ENCODE measurements around the gene RIOK3.
"Not testable (repeated sequence)": the region's sequence is repeated elsewhere in the genome, so short reads cannot be mapped to it uniquely, and the experiment has no call there.

Gene RIOK3

GRCh38 chr18:23479829-23480505 lies 26.9 kb downstream of the RIOK3 start:
- Histone ChIP-seq H3K36me3 (ENCODE audit: insufficient read depth, low read length) (peaks cover 55% of the 10 kb centered on the region), H3K27me3 (ENCODE audit: control insufficient read depth in 1 of 2, insufficient read depth in 2 of 2, low read length in 2 of 2) (no peaks in the 10 kb centered on the region), H3K27ac (ENCODE audit: low read depth, low read length) (no peak overlapping the region), H3K9me3 (ENCODE audit: low read length) (no peaks in the 10 kb centered on the region), H3K4me1 (ENCODE audit: insufficient read depth, low read length) (no peaks in the 10 kb centered on the region), H3K4me3 (ENCODE audit: low read depth in 1 of 2, low read length in 2 of 2) (no peak overlapping the region), H3K9ac (ENCODE audit: low read length) (no peak overlapping the region)

- no peak overlapping the region for H3K27ac ChIP-seq (ENCODE audit: low read depth, low read length)
- H3K9ac ChIP-seq (ENCODE audit: low read length) = no peak overlapping the region
- H3K4me3 ChIP-seq (ENCODE audit: low read depth in 1 of 2, low read length in 2 of 2) = no peak overlapping the region
These were observed 31.6 kb downstream of the RIOK3 start for GRCh38 chr18:23484561-23485182.

GRCh38 chr18:23485386-23485785 lies 32.3 kb downstream of the RIOK3 start:
- no peaks in the 10 kb centered on the region for H3K4me1 ChIP-seq (ENCODE audit: insufficient read depth, low read length)
- no peak overlapping the region for H3K9ac ChIP-seq (ENCODE audit: low read length)
- no peaks in the 10 kb centered on the region for H3K27me3 ChIP-seq (ENCODE audit: control insufficient read depth in 1 of 2, insufficient read depth in 2 of 2, low read length in 2 of 2)
- peaks cover 12% of the 10 kb centered on the region for H3K36me3 ChIP-seq (ENCODE audit: insufficient read depth, low read length)
- H3K4me3 ChIP-seq (ENCODE audit: low read depth in 1 of 2, low read length in 2 of 2) = no peak overlapping the region
- no peak overlapping the region for H3K27ac ChIP-seq (ENCODE audit: low read depth, low read length)
- H3K9me3 ChIP-seq (ENCODE audit: low read length) = no peaks in the 10 kb centered on the region

More at GRCh38 chr18:23484561-23485182, 31.6 kb downstream of the RIOK3 start:
- peaks cover 19% of the 10 kb centered on the region for H3K36me3 ChIP-seq (ENCODE audit: insufficient read depth, low read length)
- H3K27me3 ChIP-seq (ENCODE audit: control insufficient read depth in 1 of 2, insufficient read depth in 2 of 2, low read length in 2 of 2) = no peaks in the 10 kb centered on the region
- H3K9me3 ChIP-seq (ENCODE audit: low read length) = no peaks in the 10 kb centered on the region
- no peaks in the 10 kb centered on the region for H3K4me1 ChIP-seq (ENCODE audit: insufficient read depth, low read length)

DNA sequence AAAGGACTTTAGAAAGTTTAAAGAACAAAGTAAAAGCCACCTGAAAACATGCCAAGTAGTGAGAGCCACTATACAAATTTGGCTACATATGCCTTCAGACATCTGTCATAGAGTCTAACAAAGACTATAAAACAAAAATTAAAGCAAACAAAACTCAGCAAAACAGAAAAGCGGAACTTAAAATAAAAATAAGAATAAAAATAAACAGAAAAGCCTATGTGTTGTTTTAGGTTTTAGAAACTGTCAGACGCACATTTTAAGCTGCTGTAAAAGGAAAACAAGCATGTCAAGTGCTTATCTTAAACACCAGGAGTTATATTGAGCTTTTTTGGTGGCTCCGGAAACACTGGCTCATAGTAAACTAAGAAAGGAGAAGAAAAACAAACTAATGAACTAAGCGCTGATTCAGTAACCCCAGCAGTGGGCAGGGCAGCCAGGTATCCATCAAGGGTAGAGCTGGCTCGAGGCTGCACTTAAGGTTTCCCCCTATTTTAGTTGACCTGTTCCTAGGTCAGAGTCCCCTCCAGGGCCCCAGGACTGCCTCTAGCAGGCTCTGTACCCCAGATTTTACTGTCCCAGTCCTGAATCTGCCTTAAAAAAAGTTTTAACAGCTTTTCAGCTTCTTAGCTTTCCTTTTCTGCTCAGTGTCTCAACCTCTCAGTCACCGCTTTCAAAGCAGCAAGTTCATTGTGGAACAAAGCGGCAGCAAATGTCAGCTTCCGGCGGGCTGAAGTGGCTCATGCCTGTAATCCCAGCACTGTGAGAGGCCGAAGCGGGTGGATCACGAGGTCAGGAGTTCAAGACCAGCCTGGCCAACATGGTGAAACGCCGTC lies 34.9 kb downstream of the RIOK3 start:
- H3K9ac ChIP-seq (ENCODE audit: low read length) = no peak overlapping the region
- no peaks in the 10 kb centered on the region for H3K9me3 ChIP-seq (ENCODE audit: low read length)
- H3K27me3 ChIP-seq (ENCODE audit: control insufficient read depth in 1 of 2, insufficient read depth in 2 of 2, low read length in 2 of 2) = no peaks in the 10 kb centered on the region
- H3K27ac ChIP-seq (ENCODE audit: low read depth, low read length) = no peak overlapping the region
- no peaks in the 10 kb centered on the region for H3K36me3 ChIP-seq (ENCODE audit: insufficient read depth, low read length)
- no peaks in the 10 kb centered on the region for H3K4me1 ChIP-seq (ENCODE audit: insufficient read depth, low read length)
- H3K4me3 ChIP-seq (ENCODE audit: low read depth in 1 of 2, low read length in 2 of 2) = no peak overlapping the region

- not testable (repeated sequence) for H3K4me3 ChIP-seq (ENCODE audit: low read depth in 1 of 2, low read length in 2 of 2); H3K9me3 ChIP-seq (ENCODE audit: low read length); H3K4me1 ChIP-seq (ENCODE audit: insufficient read depth, low read length); H3K27me3 ChIP-seq (ENCODE audit: control insufficient read depth in 1 of 2, insufficient read depth in 2 of 2, low read length in 2 of 2); H3K27ac ChIP-seq (ENCODE audit: low read depth, low read length); H3K9ac ChIP-seq (ENCODE audit: low read length); H3K36me3 ChIP-seq (ENCODE audit: insufficient read depth, low read length)
These were observed 36.5 kb downstream of the RIOK3 start for GRCh38 chr18:23489586-23489985.

GRCh38 chr18:23493654-23494053 lies 40.6 kb downstream of the RIOK3 start:
- Histone ChIP-seq H3K4me1 (ENCODE audit: insufficient read depth, low read length) (no peaks in the 10 kb centered on the region), H3K9ac (ENCODE audit: low read length) (no peak overlapping the region), H3K4me3 (ENCODE audit: low read depth in 1 of 2, low read length in 2 of 2) (no peak overlapping the region), H3K36me3 (ENCODE audit: insufficient read depth, low read length) (no peaks in the 10 kb centered on the region), H3K27ac (ENCODE audit: low read depth, low read length) (no peak overlapping the region), H3K27me3 (ENCODE audit: control insufficient read depth in 1 of 2, insufficient read depth in 2 of 2, low read length in 2 of 2) (no peaks in the 10 kb centered on the region), H3K9me3 (ENCODE audit: low read length) (no peaks in the 10 kb centered on the region)

DNA sequence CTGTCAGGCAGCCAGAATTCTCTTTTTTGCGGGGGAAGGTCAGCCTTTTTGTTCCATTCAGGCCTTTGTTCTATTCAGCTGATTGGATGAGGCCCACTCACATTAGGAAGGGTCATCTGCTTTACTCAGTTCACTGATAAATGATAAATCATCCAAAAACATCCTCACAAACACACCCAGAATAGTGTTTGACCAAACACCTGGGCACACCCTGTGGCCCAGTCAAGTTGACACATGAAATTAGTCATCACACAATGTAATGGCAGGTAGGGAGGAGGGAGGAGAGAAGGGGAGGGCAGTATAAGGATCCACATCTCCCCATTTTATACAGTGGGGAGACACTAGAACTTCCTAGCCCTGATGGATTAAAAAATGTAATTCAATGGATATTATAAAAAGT lies 41.9 kb downstream of the RIOK3 start:
- no peaks in the 10 kb centered on the region for H3K4me1 ChIP-seq (ENCODE audit: insufficient read depth, low read length)

GRCh38 chr18:23495723-23496440 lies 42.8 kb downstream of the RIOK3 start:
- Histone ChIP-seq H3K4me3 (ENCODE audit: low read depth in 1 of 2, low read length in 2 of 2) (no peak overlapping the region), H3K36me3 (ENCODE audit: insufficient read depth, low read length) (no peaks in the 10 kb centered on the region), H3K27ac (ENCODE audit: low read depth, low read length) (no peak overlapping the region), H3K9me3 (ENCODE audit: low read length) (no peaks in the 10 kb centered on the region), H3K27me3 (ENCODE audit: control insufficient read depth in 1 of 2, insufficient read depth in 2 of 2, low read length in 2 of 2) (no peaks in the 10 kb centered on the region), H3K9ac (ENCODE audit: low read length) (no peak overlapping the region), H3K4me1 (ENCODE audit: insufficient read depth, low read length) (no peaks in the 10 kb centered on the region)

More for the DNA sequence above, 41.9 kb downstream of the RIOK3 start:
- Histone ChIP-seq H3K9ac (ENCODE audit: low read length) (no peak overlapping the region), H3K27ac (ENCODE audit: low read depth, low read length) (no peak overlapping the region), H3K4me3 (ENCODE audit: low read depth in 1 of 2, low read length in 2 of 2) (no peak overlapping the region), H3K36me3 (ENCODE audit: insufficient read depth, low read length) (no peaks in the 10 kb centered on the region), H3K27me3 (ENCODE audit: control insufficient read depth in 1 of 2, insufficient read depth in 2 of 2, low read length in 2 of 2) (no peaks in the 10 kb centered on the region), H3K9me3 (ENCODE audit: low read length) (no peaks in the 10 kb centered on the region)

- Histone ChIP-seq H3K36me3 (ENCODE audit: insufficient read depth, low read length) (no peaks in the 10 kb centered on the region), H3K9me3 (ENCODE audit: low read length) (no peaks in the 10 kb centered on the region), H3K27me3 (ENCODE audit: control insufficient read depth in 1 of 2, insufficient read depth in 2 of 2, low read length in 2 of 2) (no peaks in the 10 kb centered on the region), H3K9ac (ENCODE audit: low read length) (no peak overlapping the region), H3K4me1 (ENCODE audit: insufficient read depth, low read length) (no peaks in the 10 kb centered on the region), H3K4me3 (ENCODE audit: low read depth in 1 of 2, low read length in 2 of 2) (no peak overlapping the region), H3K27ac (ENCODE audit: low read depth, low read length) (no peak overlapping the region)
These were observed 45.0 kb downstream of the RIOK3 start for GRCh38 chr18:23498117-23498516.

DNA sequence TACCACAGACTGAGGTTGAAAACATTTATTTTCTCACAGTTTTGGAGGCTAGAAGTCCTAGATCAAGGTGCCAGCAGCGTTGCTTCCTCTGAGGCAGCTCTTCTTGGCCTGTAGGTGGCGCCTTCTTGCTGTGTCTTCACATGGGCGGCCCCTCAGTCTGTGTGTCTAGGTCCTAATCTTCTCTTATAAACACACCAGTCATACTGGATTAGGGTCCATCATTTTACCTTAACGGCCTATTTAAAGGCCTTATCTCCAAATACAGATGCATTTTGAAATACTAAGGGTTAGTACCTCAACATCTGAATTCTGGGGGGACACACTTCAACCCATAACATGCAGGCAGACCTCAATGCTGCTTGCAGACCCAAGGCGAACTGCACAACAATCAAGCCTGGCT lies 45.8 kb downstream of the RIOK3 start:
- no peaks in the 10 kb centered on the region for H3K27me3 ChIP-seq (ENCODE audit: control insufficient read depth in 1 of 2, insufficient read depth in 2 of 2, low read length in 2 of 2)
- H3K27ac ChIP-seq (ENCODE audit: low read depth, low read length) = no peak overlapping the region
- no peak overlapping the region for H3K4me3 ChIP-seq (ENCODE audit: low read depth in 1 of 2, low read length in 2 of 2)
- no peaks in the 10 kb centered on the region for H3K9me3 ChIP-seq (ENCODE audit: low read length)
- H3K36me3 ChIP-seq (ENCODE audit: insufficient read depth, low read length) = no peaks in the 10 kb centered on the region
- H3K4me1 ChIP-seq (ENCODE audit: insufficient read depth, low read length) = no peaks in the 10 kb centered on the region
- H3K9ac ChIP-seq (ENCODE audit: low read length) = no peak overlapping the region

- Histone ChIP-seq H3K9ac (ENCODE audit: low read length) (no peak overlapping the region), H3K4me3 (ENCODE audit: low read depth in 1 of 2, low read length in 2 of 2) (no peak overlapping the region), H3K9me3 (ENCODE audit: low read length) (no peaks in the 10 kb centered on the region), H3K27ac (ENCODE audit: low read depth, low read length) (no peak overlapping the region), H3K36me3 (ENCODE audit: insufficient read depth, low read length) (no peaks in the 10 kb centered on the region), H3K27me3 (ENCODE audit: control insufficient read depth in 1 of 2, insufficient read depth in 2 of 2, low read length in 2 of 2) (no peaks in the 10 kb centered on the region), H3K4me1 (ENCODE audit: insufficient read depth, low read length) (peaks cover 4% of the 10 kb centered on the region)
These were observed 46.2 kb downstream of the RIOK3 start for GRCh38 chr18:23499291-23499781.

Data from muscle layer of colon (tissue), 2 donors.